Brain microvascular endothelial cell (primary cell): ENCODE results near the gene ZBTB34.
"Not testable (repeated sequence)": the region's sequence is repeated elsewhere in the genome, so short reads cannot be mapped to it uniquely, and the experiment has no call there.

Experiments
- DNase-seq: peaks from one replicate; pipeline ENCODE4 v3.0.0-alpha.2; 2020
- H3K27ac ChIP-seq: fragments of 250-450 bp; sonication (Bioruptor Pico); 2 replicates; pipeline ENCODE4 v1.5.1; 2020; ENCODE audit warnings: mild to moderate bottlenecking, moderate library complexity
- H3K27me3 ChIP-seq: fragments of 250-450 bp; sonication (Bioruptor Pico); replicated peaks from 2 replicates; pipeline ENCODE4 v1.5.1; 2020; ENCODE audit warnings: mild to moderate bottlenecking
- H3K36me3 ChIP-seq: fragments of 250-450 bp; sonication (Bioruptor Pico); replicated peaks from 2 replicates; pipeline ENCODE4 v1.5.1; 2020; ENCODE audit warnings: mild to moderate bottlenecking
- H3K4me3 ChIP-seq: 2 replicates; pipeline ENCODE4 v1.5.1; 2011; ENCODE audit warnings: low read depth, mild to moderate bottlenecking, control low read depth, low read length, moderate library complexity
- in situ Hi-C: cut with HindIII; loops from 2 replicates; pipeline ENCODE4 v1.10.0; 2017; ENCODE audit warnings: low sequenced_read_pairs, low pct_ligation_motif_present
- TF ChIP-seq, protein P1 (sequence below): IDR thresholded peaks from 2 replicates; pipeline ENCODE4 v1.5.1; 2011; ENCODE audit warnings: low read depth, mild to moderate bottlenecking, moderate library complexity, low read length, control low read depth, inconsistent platforms; ENCODE audit errors: missing control alignments

Gene ZBTB34, protein sequence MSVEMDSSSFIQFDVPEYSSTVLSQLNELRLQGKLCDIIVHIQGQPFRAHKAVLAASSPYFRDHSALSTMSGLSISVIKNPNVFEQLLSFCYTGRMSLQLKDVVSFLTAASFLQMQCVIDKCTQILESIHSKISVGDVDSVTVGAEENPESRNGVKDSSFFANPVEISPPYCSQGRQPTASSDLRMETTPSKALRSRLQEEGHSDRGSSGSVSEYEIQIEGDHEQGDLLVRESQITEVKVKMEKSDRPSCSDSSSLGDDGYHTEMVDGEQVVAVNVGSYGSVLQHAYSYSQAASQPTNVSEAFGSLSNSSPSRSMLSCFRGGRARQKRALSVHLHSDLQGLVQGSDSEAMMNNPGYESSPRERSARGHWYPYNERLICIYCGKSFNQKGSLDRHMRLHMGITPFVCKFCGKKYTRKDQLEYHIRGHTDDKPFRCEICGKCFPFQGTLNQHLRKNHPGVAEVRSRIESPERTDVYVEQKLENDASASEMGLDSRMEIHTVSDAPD

DNA sequence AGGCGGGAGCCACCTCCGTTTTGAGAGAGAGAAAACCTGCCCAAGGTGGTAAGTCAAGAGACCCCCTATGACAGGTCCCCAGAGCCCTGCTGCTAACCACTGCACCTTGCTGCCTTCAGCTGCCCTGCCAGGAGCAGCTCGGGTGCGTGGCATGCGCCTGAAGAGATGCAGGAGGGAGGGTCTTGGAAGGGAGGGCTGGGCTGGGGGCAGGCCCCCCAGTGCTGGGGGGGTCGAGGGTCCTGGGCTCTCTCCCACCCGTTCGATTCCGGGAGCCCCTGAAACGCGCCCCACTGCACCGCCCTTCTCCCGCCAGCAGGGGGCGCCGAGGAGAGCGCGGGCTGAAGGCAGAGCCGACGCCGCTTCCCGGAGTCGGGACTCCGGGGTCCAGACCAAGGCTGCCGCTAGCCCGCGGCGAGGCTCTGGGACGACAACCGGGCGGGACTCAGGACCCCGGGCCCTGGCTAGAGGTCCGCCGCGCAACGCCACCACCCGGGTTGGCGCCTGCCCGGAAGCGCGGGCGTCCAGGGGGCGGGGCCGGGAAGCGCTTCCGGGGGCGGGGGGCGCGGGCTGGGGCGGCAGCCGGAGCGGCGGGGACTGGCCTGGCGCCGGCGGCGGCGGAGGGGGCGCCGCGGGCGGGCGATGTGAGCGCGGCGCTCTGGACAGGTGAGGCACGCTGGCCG is at the start of gene ZBTB34:
Gene ZBTB34 (plus strand): TSS at position 563 of the 680 bp plus-strand sequence. CDS start 18,761 bp downstream, outside the sequence.
- DNase-seq = peak; percentile 7
- no peaks in the 10 kb centered on the region for H3K27me3 ChIP-seq
- peak within 1 kb of the TSS; percentile 82 for H3K27ac ChIP-seq
- in situ Hi-C loops = no loop called here
- peaks cover 8% of the 10 kb centered on the region for H3K36me3 ChIP-seq
- TF ChIP-seq, protein P1, sequence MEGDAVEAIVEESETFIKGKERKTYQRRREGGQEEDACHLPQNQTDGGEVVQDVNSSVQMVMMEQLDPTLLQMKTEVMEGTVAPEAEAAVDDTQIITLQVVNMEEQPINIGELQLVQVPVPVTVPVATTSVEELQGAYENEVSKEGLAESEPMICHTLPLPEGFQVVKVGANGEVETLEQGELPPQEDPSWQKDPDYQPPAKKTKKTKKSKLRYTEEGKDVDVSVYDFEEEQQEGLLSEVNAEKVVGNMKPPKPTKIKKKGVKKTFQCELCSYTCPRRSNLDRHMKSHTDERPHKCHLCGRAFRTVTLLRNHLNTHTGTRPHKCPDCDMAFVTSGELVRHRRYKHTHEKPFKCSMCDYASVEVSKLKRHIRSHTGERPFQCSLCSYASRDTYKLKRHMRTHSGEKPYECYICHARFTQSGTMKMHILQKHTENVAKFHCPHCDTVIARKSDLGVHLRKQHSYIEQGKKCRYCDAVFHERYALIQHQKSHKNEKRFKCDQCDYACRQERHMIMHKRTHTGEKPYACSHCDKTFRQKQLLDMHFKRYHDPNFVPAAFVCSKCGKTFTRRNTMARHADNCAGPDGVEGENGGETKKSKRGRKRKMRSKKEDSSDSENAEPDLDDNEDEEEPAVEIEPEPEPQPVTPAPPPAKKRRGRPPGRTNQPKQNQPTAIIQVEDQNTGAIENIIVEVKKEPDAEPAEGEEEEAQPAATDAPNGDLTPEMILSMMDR = peak; percentile 89
- H3K4me3 ChIP-seq = peak within 1 kb of the TSS; percentile 77

DNA sequence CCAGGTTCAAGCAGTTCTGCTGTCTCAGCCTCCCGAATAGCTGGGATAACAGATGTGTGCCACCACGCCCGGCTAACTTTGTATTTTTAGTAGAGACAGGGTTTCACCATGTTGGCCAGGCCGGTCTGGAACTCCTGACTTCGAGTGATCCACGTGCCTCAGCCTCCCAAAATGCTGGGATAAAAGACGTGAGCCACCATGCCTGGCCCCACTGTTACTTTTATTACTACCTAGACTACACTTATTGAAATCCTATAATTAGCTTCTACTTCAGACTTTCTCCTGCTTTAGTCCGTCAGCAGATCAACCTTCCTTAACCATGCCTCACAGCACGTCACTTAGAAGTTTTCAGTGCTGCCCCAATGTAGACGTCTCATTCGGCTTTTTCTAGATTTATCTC is 47.4 kb upstream of the ZBTB34 start:
- TF ChIP-seq, protein P1 = no peak
- Histone ChIP-seq H3K36me3 (peaks cover 8% of the 10 kb centered on the region), H3K27ac (no peak overlapping the region), H3K27me3 (no peaks in the 10 kb centered on the region), H3K4me3 (no peak overlapping the region)
- DNase-seq = no peak
- in situ Hi-C loops = no loop called here

DNA sequence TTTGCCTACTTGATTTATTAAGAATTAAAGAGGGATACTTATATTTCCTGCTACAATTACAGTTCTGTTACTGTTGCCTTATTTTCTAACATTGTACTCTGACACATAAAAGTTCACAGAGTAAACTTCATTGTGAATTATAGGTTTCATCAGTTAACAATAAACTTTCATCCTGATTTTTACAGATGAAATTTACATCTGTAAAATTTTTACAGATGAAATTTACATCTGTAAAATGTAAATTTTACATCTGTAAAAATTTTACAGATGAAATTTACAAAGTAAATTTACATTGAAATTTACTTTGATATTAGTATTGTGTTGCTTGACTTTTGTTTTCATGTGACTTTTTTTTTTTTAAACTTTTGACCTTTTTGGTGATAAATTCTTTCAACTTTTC is 46.3 kb upstream of the ZBTB34 start:
- DNase-seq = no peak
- Histone ChIP-seq H3K27me3 (no peaks in the 10 kb centered on the region), H3K4me3 (no peak overlapping the region), H3K36me3 (peaks cover 8% of the 10 kb centered on the region), H3K27ac (no peak overlapping the region)
- TF ChIP-seq, protein P1 = no peak
- in situ Hi-C loops = no loop called here

DNA sequence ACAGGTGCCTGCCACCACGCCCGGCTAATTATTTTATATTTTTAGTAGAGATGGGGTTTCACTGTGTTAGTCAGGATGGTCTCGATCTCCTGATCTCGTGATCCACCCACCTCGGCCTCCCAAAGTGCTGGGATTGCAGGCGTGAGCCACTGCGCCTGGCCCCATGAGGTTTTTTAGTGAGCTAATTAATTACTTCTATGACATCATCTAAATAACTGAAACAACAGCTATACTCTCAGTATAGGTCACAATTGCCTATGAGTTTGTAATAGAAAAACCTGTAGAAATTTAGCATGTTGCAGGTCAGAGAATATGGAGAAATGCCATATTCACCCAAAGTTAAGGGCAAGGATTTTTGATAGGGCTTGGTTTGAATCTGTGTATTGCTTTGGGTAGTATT is 42.8 kb upstream of the ZBTB34 start:
- in situ Hi-C loops, DNase-seq, H3K36me3 ChIP-seq, H3K27ac ChIP-seq, H3K4me3 ChIP-seq, H3K27me3 ChIP-seq: not testable (repeated sequence)

DNA sequence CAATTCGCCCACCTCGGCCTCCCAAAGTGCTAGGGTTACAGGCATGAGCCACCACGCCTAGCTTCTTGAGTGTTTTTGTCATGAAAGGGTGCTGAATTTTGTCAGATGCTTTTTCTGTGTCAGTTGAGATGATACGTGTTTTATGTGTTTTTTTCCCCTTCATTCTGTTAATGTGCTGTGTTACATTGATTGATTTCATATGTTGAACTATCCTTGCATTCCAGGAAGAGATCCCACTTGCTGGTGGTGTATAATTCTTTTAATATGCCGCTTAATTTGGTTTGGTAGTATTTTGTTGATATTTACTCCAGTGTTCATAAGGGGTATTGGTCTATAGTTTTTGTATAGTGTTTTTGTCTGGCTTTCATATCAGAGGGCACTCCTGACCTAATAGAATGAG is 42.0 kb upstream of the ZBTB34 start:
- Histone ChIP-seq H3K36me3 (peaks cover under 1% of the 10 kb centered on the region), H3K27me3 (no peaks in the 10 kb centered on the region), H3K27ac (no peak overlapping the region), H3K4me3 (no peak overlapping the region)
- DNase-seq = no peak
- TF ChIP-seq, protein P1 = no peak
- in situ Hi-C loops = no loop called here

DNA sequence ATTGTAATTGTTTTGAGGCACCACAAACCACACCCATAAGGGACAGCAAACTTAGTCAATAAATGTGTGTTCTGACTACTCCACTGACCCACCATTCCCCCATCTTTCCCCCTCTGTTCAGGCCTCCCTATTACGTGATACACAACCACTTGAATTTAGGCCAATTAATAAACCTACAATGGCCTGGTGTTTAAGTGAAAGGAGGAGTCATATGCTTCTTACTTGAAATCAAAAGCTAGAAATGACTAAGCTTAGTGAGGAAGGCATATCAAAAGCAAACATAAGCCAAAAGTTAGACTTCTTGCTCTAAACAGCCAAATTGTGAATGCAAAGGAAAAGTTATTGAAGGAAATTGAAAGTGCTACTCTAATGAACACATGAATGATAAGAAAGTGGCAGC is 41.0 kb upstream of the ZBTB34 start:
- H3K36me3 ChIP-seq = no peaks in the 10 kb centered on the region
- TF ChIP-seq, protein P1 = no peak
- DNase-seq = no peak
- in situ Hi-C loops = no loop called here
- H3K27me3 ChIP-seq = no peaks in the 10 kb centered on the region
- H3K4me3 ChIP-seq = no peak overlapping the region
- no peak overlapping the region for H3K27ac ChIP-seq
